EL (cell line): ENCODE data around the gene VWA8.
"Not testable (repeated sequence)": the region's sequence is repeated elsewhere in the genome, so short reads cannot be mapped to it uniquely, and the experiment has no call there.

Source experiments
- DNase-seq: peaks from one replicate; pipeline ENCODE4 v3.0.0-alpha.2; 2016

Gene VWA8

DNA sequence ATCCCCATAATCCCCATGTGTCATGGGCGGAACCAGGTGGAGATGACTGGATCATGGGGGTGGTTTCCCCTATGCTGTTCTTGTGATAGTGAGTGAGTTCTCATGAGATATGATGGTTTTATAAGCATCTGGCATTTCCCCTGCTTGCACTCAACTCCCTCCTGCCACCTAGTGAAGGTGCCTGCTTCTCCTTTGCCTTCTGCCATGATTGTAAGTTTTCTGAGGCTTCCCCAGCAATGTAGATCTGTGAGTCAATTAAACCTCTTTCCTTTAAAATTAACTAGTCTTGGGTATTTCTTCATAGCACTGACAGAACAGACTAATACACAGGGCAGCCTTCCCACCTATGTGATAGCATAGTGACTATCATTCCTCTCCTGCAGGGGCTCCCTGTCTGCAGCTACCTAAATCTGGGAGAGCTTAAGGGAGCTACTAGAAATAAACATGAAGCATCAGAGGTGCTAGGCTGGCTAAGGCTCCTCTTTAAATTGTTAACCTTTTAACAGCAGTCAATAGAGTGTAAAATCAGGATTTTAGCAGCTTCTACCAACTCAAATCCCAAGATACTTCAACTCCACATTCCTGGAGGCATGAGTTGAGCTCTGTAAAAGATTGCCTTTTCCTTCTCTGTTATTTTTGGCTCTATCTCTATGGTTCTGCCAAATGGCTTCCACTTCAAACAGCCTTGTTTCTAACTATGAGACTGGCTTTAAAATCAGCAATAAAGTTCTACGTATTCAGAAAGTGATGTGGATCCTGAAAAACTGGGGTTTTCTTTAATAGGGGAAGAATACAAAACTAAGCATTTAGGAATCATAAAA lies 112.3 kb downstream of the VWA8 start:
- DNase-seq = no peak

DNA sequence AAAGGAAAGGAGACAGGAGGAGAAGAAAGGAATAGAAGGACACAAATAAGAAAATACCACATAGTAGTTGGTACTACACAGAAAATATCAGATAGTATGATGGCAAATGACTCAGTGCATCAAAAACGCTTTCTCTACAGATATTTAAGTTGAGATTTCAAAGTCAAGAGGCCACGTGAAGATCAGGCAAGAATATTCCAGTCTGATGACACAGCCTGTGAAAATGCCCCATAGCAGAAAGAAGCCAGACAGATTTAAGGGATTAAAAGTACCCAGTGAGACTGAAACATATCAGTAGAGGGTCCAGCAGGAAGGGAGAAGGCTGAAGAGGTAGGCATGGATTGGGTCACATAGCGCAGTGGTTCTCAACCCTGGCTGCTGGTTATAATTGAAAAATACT lies 113.7 kb downstream of the VWA8 start:
- no peak for DNase-seq

DNA sequence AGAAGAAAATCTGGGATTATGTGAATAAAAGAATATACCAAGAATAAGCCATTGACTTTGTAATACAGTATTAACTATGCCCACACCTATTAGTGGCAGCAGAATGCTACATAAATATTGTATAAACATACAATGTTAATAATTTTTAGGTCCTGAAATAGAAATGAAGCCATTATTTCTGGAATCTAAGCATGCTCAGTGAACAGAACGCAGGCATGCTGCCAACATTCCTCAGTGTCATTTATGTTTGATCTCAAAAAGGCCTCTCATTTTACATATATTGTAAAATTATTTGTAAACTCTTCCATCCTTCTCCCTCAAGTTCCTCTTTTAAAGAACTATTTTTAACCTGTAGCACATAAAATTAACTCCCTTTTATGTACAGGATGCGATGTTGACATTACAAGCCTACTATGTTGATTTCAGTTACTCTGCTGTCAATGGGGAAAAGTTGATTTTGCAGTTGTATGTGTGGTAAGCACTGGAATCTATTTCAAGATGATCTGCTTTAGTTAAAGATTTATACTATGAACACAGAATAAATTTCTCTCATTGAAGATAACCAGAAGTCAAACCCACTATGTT lies 118.8 kb downstream of the VWA8 start:
- peak; percentile 42 for DNase-seq

DNA sequence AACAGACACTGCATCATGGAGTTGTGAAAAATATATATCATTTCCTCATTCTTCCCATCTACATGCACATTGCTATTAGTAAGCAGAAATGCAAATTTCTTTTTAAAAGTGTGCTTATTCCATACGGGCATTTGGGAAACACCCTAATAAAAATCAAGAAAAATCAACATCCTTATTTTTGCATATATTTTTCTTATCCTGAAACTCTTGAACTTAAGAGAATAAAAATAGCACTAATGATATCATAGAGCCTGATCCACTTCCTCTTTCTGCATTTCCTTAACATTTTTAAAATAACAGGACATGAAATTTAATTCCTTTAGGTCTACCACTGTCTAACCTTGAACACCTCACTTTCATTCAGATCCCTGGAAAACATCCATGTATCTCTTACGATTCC lies 123.3 kb downstream of the VWA8 start:
- no peak for DNase-seq

DNA sequence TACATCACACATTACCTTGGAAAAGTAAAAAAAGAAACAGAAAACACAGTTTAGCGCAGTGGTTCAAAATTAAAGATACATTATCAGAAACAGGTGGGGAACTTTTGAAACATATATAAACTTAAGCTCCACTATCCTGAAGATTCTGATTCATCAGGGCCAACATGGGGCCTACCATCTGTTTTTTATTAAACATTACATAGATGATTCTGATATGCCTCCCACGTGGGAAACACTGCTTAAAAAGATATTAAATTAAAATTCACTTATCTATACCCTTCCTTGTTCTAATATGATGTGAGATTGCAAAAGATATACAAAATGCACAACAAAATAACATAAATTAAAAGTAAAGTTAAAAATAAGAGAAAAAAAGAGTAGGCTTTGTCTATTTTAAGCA lies 125.0 kb downstream of the VWA8 start:
- peak; percentile 56 for DNase-seq

DNA sequence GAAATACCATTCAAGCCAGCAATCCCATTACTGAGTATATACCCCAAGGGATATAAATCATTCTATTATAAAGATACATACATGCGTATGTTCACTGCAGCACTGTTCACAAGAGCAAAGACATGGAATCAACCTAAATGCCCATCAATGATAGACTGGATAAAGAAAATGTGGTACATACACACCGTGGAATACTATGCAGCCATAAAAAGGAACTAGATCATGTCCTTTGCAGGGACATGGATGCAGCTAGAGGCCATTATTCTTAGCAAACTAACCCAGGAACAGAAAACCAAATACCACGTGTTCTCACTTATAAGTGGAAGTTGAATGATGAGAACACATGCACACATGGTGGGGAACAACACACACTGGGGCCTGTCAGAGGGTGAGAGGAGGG lies 126.2 kb downstream of the VWA8 start:
- not testable (repeated sequence) for DNase-seq

DNA sequence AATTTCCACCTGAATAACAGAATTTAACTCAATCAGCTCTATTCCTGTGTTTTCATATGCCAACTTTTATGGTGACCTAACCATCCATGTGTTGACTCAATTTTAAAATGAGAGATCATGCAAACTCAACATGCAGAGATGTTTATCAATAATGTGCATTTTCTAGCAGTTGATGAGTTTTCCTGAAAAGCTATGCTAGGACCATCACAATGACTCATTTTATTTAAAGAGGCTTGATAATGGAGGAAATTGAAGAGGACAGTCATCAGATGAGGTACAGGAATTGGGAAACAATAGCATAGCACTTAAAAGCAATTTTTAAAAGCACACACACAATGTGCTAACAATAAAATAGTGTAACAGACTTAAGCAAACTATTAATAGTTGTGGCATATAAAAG lies 127.1 kb downstream of the VWA8 start:
- peak; percentile 14 for DNase-seq

DNA sequence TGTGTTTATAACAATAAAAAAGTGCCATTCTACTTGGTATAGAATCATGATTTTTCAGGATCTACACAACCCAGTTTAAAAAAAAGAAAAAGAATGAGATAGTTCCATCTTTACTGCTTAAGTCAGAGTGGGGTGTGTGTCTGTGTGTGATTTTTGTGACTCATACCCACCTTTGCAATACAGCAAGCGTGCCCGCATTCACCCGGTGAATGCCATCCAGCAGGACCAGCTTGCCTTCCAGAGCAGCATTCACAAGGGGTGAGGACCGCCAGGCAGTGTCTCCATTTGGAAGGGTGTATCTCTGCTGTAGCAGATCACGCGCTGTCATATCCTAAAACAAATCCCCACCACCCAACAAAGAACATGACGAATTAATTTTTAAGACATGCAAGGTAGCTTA lies 127.7 kb downstream of the VWA8 start:
- DNase-seq = no peak

DNA sequence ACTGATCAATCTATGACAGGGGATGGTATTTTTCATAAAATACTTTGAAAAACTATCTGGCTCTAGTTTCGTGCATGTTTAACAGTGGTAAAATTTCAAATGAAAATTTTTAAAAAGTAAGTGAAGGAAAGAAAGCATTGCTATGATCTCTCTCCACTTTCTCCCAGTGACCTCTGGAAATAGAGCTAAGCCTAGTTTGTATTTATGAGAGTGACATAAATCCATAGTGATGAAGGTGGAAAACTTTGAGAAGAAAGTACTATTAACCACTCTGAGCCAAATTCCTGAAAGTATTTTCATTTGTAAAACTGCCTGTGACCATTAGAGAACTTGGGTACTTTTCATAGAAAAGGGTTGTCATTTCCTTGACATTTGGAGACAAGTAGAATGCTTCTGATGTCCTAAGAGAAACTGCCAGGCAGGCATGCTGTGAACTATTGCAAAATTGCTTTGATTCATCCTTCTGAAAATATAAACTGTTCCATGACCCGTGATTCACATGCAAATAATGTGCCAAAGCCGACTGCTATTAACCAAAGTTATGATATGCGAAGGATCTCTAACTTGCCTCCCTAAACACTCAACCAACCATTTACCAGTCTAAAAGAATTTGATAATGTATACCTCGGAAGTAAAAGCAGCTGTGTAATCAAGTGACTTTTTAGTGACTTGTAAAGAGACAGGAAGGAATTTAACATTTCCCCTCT lies 133.2 kb downstream of the VWA8 start:
- peak; percentile 95 for DNase-seq

DNA sequence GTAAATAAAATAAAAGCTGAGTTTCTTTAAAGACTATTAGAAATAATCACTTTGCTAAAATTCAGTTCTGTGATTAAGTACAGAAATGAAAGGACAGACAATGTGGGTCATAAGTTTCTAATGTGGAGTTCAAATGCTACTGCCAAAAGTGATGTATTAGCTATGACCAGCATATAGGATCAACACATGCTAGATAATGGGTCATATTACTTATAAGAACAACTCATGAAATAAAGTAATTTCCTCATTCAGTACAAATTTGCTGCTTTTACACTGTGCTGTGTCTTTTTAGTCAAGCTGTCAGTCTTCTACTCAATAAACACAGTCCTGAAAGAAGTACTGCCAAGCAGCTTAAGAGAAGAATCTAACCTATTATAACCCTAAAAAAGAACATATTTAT lies 135.2 kb downstream of the VWA8 start:
- DNase-seq = no peak

DNA sequence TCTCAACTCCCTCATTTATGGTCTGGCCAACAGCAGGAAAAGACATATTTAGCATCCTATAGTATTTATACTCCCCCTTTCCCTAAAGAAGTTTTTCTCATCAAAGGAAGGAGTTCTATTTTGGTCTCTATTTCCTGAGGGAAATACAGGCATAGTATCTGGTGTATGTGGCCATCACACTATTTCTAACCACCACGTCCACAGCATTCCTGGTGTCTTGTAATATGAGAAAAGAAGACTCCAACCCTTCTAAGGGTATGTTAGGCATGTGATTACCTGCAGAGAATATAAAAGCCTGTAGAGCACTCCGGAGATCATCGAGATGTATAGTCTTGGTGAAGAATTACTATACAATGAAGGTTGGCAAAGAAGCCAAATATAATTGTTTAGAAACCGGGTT lies 137.4 kb downstream of the VWA8 start:
- no peak for DNase-seq

DNA sequence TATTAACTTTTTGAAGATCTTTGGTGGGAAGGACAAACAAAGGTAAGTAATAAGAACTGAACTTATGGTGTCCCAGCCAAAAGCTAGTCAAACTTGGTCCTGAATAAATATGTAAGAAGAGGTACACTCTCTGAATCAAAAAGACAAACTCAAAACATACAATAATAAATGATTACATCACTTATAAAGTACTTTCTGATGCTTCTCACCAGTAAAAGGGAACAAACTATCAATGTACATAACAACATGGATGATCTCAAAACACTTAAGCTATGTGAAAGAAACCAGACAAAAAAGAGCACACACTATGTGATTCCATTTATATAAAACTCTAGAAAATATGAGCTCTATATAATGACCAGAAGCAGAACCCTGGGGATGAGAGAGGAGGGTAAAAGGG lies 138.3 kb downstream of the VWA8 start:
- DNase-seq = no peak

DNA sequence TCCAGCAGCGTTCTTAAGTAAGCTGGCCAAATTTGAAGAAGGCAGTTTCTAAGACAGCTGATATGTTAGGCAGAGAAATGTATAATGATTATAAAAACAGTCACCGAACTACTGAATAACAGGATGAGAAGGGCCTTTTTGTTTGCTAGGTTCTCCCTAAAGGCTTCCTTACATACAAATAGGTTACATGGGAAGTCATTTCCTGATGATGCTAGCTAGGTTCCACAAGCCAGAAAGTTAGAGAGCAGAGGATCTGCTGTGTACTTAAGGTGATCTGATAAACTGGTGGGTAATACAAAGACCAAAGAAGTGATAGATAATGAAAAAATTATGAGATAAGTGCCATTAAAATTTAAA lies 139.7 kb downstream of the VWA8 start:
- DNase-seq = no peak

DNA sequence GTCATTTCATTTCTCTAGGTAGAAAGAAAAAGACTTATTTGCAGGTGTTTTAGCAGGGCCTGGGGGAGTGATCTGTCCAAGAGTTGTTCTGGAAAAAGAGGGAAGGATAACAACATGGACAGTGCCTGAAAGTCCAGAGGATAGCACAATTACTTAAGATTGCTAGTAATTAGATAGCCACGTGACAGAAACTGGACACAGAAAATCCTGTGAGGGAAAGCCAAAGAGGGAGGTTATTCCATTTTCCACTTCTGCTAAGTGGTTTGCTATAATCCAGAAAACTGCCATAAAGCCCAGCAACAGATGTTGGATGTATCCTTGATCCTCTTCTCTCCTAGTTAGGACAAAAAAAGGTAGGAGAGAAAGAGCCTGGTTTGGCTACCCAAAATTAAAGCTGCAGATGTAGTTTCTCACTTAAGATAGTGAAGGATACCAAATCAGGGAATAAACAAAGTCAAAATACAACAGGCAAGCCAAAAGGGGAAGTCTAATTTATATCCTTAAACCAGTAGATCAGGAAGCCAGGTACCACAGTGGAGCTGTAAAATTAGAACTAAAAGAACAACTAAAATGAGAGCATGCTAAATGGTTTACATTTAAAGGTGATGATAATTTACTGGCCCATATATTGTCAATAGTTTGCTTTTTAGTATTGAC lies 140.2 kb downstream of the VWA8 start:
- no peak for DNase-seq

DNA sequence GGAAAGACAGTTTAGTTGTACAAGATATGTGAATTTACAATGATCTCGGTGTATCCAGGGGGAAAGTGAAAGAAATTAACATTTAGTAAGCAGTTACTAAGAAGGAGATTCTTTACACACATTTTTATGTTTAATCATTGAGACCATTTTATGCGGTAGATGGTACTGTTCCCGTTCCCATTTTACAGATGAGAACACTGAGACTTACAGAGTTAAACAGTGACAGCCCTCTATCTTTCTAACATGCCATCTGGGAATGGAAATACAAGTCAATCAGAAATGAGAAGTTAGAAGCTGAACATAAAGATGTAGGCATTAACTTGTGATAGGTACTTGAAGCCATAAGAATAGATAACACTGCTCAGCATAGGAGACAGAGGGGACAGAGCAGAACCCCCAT lies 144.9 kb downstream of the VWA8 start:
- DNase-seq = no peak

DNA sequence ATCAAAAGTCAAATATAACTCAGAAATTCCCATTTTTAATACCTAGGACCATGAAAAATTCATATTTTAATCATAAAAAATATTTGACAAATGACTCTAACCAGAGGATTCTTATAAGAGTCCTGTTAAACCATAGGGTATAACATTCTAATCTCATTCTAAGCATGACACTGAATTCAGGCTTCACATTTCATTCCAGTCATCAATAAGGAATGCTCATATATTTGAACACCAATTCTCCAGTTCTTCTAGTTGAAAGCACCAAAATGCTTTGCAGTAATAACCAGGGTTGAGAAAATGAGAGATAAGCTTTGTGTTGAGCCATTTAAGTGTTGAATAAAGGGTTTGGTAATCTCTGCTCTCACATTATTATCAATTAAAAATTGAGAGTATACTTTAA lies 147.5 kb downstream of the VWA8 start:
- peak; percentile 61 for DNase-seq

DNA sequence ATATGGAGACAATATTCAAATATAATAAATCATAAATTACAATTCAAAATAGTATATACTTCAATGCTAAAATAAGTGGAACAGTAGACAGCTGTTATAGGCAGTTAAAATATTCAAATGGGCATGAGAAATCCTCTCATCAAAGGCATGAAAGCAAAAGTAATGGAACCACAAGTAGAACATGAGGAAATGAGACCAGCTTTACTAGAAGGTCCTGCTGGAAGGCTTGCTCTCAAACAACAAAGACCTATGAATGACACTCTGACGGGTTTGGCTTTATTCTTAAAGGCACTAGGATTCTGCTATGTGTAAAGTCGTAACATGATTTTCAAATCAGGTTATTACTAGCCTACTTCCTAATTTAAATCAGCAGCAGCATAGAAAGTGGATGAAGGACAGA lies 148.1 kb downstream of the VWA8 start:
- no peak for DNase-seq

DNA sequence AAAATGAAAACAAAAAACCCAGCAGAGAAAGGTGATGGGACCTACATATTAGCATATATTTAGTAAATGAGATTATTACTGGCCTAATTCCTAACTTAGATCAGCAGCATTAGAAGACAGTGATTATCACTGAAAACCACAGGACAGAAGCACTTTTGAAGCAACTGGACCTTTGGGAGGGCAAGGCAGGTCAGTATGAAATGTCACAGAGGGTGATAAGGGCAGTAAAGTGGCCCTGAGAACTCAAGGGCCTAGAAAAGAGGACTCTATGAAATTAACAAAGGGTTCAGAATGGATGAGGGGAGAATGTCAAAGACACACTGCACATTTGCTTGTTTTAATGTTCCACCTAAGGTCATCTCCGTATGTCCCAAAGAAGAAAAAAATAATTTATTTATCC lies 148.7 kb downstream of the VWA8 start:
- no peak for DNase-seq

DNA sequence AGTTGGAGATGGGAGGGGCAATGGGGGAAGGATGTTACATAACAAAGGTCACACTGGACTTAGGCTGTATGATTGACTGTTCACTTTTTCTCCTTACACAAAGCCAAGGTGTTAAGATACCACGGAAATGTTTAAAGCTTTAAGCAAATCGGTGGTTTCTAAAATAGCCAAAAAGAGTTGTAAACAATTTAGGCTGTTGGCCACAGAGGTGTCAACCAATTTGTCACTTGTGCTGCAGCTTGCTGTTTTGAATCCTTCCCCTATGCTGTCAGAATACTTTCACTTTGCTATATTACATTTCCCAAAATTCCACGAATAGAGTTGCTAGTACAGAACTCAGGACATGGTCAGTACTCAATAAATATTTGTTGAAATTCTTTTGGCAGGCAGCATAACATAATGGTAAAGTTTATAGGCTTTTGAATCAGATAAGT lies 149.3 kb downstream of the VWA8 start:
- DNase-seq = no peak

DNA sequence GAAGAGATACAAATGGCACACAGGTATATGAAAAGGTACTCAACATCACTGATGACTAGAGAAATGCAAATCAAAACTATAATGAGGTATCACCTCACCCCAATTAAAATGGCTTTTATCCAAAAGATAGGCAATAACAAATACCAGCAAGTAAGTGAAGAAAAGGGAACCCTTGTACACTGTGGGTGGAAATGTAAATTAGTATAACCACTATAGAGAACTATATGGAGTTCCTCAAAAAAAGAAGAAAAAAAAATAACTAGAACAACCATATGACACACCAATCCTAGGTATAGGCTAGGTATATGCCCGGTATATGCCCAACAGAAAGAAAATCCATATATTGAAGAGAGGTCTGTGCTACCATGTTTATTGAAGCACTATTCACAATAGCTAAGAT lies 150.9 kb downstream of the VWA8 start:
- no peak for DNase-seq

DNA sequence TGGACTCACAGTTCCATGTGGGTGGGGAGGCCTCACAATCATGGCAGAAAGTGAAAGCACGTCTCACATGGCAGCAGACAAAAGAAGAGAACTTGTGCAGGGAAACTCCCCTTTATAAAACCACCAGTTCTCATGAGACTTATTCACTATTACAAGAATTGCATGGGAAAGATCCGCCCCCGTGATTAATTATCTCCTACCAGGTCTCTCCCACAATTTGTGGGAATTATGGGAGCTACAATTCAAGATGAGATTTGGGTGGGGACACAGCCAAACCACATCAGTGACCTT lies 157.5 kb downstream of the VWA8 start:
- DNase-seq = not testable (repeated sequence)

DNA sequence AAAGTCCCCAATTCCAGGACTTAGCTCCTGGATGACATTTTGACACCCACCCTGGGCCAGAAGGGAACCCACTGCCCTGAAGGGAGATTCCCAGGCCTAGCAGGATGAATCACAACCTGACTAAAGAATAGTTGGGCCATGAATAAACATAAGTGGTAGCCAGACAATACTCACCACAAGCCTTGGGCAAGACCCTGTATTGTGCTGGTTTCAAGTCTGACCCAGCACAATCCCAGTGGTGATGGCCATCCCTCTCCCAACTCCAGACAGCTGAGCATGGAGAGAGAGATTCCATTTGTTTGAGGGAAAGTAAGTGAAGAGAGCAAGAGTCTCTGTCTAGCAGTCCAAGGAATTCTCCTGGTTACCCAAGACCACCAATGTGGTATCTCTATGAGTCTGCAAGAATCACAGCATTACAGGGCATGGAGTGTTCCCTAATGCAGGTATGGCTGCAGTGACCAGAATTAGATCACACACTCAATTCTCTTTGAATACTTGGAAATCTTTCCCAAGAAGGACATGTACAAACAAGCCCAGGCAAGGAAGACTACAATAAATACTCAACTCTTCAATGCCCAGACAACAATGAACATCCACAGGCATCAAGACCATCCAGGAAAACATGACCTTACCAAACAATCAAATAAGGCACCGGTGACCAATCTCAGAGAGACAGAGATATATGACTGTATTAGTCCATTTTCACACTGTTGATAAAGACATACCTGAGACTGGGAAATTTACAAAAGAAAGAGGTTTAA lies 158.0 kb downstream of the VWA8 start:
- DNase-seq = peak; percentile 85

DNA sequence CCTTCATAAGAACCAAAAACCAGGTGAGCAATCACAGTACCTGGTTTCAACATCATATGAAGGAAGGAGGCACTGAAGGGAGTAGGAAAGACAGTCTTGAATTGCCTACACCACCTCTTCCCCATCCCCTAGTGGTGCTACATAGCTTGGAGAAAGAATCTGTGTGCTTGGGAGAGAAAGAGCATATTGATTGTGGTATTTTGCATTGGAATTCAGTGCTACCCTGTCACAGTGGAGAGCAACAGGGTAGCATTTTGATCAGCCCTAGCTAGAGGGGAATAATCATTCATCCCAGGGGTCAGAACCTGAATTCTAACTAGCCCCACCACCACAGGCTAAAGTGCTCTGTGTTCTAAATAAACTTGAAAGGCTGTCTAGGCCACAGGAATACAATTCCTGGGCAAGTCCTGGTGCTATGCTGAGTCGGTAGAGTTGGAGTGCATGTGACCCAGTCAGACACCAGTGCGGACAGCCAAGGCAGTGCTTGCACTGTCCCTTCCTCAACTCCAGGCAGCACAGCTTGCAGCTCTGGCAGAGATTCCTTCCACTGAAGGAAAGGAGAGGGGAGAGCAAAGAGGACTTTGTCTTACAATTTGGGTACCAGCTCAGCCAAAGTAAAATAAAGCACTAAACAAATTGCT lies 158.7 kb downstream of the VWA8 start:
- no peak for DNase-seq
